ENCODE results near the gene KIF5A.

The KIF5A gene

GRCh38 chr12:57632073-57632957, 82.5 kb downstream of the KIF5A start:
- DNase-seq (ENCODE audit: low read depth), result no peak

GRCh38 chr12:57632958-57633840, 83.4 kb downstream of the KIF5A start, which contains the start of gene B4GALNT1:
Gene B4GALNT1, minus strand, starts transcription at chr12:57633201. Its CDS starts 1,069 bp downstream, at chr12:57632132.
- no peak for DNase-seq (ENCODE audit: low read depth)
